Urinary bladder (tissue), 4 donors: ENCODE data around the gene GGNBP2. TPM values are rescaled to one million over a fixed set of nuclear protein-coding genes. Genes with fewer than 3 reads are reported as not detected.
A peak's percentile ranks its signal among the peaks of the same experiment; 100 is the strongest.

Experiments used
- DNase-seq: peaks from one replicate; pipeline ENCODE4 v3.0.0-alpha.2; 2015; ENCODE audit errors: extremely low spot score
- H3K27ac ChIP-seq: one replicate; pipeline ENCODE4 v1.5.1; 2013; ENCODE audit warnings: low read depth, mild to moderate bottlenecking, moderate library complexity
- H3K36me3 ChIP-seq: one replicate; pipeline ENCODE4 v1.6.1; 2013; ENCODE audit warnings: mild to moderate bottlenecking, moderate library complexity; ENCODE audit not compliant: insufficient read depth
- H3K4me1 ChIP-seq: one replicate; pipeline ENCODE4 v1.6.1; 2013; ENCODE audit warnings: mild to moderate bottlenecking, moderate library complexity; ENCODE audit not compliant: insufficient read depth
- H3K4me3 ChIP-seq: one replicate; pipeline ENCODE4 v1.5.1; 2013; ENCODE audit warnings: low read depth, low read length
- WGBS: extraction: QIAGEN DNeasy Blood & Tissue Kit; methylation state at CpG from one replicate; pipeline ENCODE4 v1.1.7; 2013; 5-methylcytosine and 5-hydroxymethylcytosine counted together
- polyA plus RNA-seq: library from polyadenylated mRNA; stranded (reverse); fragments of 200-250 nt; gene quantifications from one replicate; pipeline ENCODE4 v1.2.3, GENCODE V29; 2013
- total RNA-seq: library from RNA; depleted of rRNA; stranded (reverse); fragments of >200 nt; gene quantifications from one replicate; pipeline ENCODE4 v1.2.3, GENCODE V29; 2014
- donor health status: healthy with polysubstance abuse.
- donor health status: healthy.

The GGNBP2 gene
- total and polyA plus RNA-seq, 2 donors: 46.4 to 86.5 TPM

DNA sequence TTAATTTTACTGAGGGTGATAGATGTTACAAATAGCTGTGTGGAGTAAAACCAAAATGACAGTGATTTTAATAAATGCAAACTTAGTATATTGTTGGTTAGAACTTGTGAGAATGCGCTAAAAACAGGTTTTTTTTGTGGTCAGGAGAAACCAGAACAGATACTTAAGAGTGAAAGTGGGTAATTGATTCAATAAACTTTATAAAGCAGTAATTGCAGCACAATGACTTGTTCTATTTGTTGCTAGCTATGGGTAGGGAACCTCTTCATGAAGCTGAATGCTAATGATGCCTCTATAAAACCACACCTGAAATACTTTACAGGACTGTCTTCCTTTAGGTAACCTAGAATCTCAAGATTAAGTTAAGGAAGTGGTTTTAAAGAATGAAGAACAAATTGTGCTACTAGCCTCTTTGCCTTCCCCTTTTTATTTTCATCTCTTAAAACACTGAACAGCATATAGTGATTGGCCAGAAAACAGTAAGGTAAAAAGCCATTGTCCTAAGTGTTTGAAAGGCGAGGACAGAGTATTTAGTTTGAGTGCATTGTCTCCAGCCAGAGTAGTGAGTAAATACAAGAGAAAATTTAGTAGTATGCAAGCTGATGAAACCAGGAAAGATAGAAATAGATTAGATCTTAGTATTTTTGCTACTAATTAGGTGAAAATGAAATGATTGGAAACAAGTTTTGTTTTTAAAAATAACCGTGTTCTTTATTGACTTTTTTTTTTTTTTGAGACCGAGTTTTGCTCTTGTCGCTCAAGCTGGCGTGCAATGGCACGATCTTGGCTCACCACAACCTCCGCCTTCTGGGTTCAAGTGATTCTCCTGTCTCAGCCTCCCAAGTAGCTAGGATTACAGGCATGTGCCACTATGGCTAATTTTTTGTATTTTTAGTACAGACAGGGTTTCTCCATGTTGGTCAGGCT, 6.0 kb downstream of the GGNBP2 start:
- Histone ChIP-seq H3K36me3 (peaks cover 2% of the 10 kb centered on the region), H3K4me3 (no peak overlapping the region), H3K27ac (no peak overlapping the region), H3K4me1 (no peaks in the 10 kb centered on the region)
- WGBS: 86% methylated on average over 8 of the region's 8 CpGs
- DNase-seq: no peak

- H3K36me3 ChIP-seq: peaks cover 8% of the 10 kb centered on the region
- no peak overlapping the region for H3K4me3 ChIP-seq
- H3K27ac ChIP-seq: no peak overlapping the region
- no peaks in the 10 kb centered on the region for H3K4me1 ChIP-seq
- DNase-seq: no peak
- WGBS: 82% methylated on average over 3 of the region's 3 CpGs
Measured at GRCh38 chr17:36553459-36553858, 8.7 kb downstream of the GGNBP2 start.

GRCh38 chr17:36566081-36566480, 21.4 kb downstream of the GGNBP2 start:
- Histone ChIP-seq H3K27ac (no peak overlapping the region), H3K36me3 (peaks cover 9% of the 10 kb centered on the region), H3K4me1 (no peaks in the 10 kb centered on the region), H3K4me3 (no peak overlapping the region)
- DNase-seq: no peak
- WGBS: 94% methylated on average over 4 of the region's 4 CpGs

GRCh38 chr17:36575028-36575427, 30.3 kb downstream of the GGNBP2 start:
- Histone ChIP-seq H3K4me3 (no peak overlapping the region), H3K27ac (no peak overlapping the region), H3K4me1 (no peaks in the 10 kb centered on the region), H3K36me3 (peaks cover 2% of the 10 kb centered on the region)
- WGBS: 95% methylated on average over 12 of the region's 12 CpGs
- DNase-seq: no peak

DNA sequence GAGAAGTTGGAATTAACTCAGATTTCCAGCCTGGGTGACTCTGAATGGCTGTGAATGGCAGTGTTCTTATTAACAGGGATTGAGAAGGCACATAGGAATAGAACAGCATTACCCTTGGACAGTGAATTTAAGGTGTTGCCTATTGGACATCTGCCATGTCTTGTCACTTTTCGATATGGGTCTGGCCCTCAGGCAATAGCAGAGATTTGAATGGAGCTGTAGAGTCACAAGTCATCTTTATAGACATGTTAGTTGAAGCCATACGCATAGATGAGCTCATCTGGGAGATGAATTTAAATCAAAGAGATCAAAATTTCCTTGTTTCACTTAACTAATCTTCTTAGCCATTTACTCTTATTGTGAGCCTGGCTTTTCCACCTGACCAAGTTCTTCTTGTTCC, 32.1 kb downstream of the GGNBP2 start:
- 85% methylated on average over 2 of the region's 2 CpGs for WGBS
- Histone ChIP-seq H3K36me3 (peaks cover 2% of the 10 kb centered on the region), H3K27ac (no peak overlapping the region), H3K4me1 (no peaks in the 10 kb centered on the region), H3K4me3 (no peak overlapping the region)
- DNase-seq: no peak

DNA sequence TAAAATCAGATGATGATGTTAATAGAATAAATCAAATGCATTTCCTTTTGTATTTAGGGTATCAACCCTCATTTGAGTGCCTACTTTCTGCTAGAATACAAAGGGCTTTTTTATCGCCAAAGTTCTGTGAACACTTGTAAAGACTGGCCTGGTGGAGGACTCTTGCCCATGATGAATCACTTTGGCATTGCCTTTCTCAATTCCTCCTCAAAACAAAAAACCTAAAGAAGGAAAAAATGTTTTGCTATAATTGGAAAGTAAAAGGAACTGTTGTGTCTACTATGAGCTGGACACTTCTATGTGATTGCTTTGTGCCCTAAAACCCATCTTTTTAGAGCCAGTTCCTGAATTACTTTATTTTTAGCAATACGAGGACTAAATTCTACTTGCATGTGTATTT, 34.0 kb downstream of the GGNBP2 start:
- Histone ChIP-seq H3K4me1 (no peaks in the 10 kb centered on the region), H3K36me3 (peaks cover 2% of the 10 kb centered on the region), H3K4me3 (no peak overlapping the region), H3K27ac (no peak overlapping the region)
- 87% methylated on average over 2 of the region's 2 CpGs for WGBS
- DNase-seq: no peak

DNA sequence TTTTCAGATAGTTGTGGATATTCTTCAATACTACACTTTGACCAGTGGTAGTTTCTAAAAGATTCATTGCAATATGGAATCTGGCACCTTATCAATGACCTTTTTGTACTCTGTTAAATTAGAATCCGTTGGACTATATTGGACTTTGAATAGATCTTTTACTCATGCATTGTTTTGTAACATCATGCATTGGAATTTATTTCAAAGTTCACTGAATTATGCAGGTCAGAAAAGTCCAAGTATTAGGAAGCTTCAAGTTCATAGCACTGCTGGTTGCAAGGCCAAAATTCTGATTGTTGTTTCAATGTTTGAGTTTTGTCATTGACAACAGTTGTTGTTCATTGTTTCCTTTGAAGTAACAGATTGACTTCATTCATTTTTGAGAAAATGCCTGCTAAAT, 39.1 kb downstream of the GGNBP2 start:
- H3K27ac ChIP-seq: no peak overlapping the region
- WGBS: 64% methylated on average over 1 of the region's 1 CpG
- no peak for DNase-seq
- no peaks in the 10 kb centered on the region for H3K4me1 ChIP-seq
- peaks cover 2% of the 10 kb centered on the region for H3K36me3 ChIP-seq
- H3K4me3 ChIP-seq: no peak overlapping the region

DNA sequence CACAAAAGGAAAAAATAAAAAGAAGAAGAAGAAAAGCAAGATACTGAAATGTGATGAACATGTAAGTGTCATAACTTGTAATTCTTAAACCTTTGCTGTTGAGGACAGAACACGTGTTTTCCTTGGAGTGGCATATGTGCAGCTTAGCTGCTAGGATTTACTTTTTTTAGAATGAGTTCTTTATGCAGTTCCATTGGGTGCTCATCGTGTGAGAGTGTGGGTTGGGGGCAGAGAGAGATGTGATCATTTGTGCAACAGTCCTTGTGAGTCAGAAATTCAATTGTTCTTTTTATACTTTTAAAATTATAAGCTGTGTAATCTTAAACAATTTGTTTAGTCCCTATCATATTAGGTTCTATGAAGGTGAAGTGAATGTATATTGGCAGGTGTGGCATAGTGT, 41.4 kb downstream of the GGNBP2 start:
- WGBS: 93% methylated on average over 2 of the region's 2 CpGs
- Histone ChIP-seq H3K36me3 (no peaks in the 10 kb centered on the region), H3K4me3 (no peak overlapping the region), H3K27ac (no peak overlapping the region), H3K4me1 (no peaks in the 10 kb centered on the region)
- DNase-seq: no peak

DNA sequence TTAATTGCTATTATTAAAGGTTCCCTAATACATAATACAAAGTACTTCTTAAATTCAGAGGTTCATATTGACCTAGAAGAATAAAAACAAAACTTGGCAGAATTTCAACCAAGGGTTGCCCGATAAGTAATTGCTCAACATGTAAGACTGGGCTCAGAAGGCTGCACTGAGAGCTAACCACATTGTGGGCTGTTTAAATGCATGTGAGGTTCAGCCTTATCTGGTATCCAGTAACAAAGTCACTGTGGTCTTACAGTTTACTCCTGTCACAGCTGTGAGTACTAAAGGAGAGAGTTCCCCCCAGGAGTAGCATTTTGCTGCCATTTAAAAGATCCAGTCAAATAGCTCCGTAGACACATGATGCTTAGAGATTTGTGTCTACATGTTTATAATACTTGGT, 45.4 kb downstream of the GGNBP2 start:
- no peaks in the 10 kb centered on the region for H3K36me3 ChIP-seq
- DNase-seq: no peak
- H3K27ac ChIP-seq: no peak overlapping the region
- WGBS: 79% methylated on average over 2 of the region's 2 CpGs
- no peak overlapping the region for H3K4me3 ChIP-seq
- H3K4me1 ChIP-seq: no peaks in the 10 kb centered on the region

DNA sequence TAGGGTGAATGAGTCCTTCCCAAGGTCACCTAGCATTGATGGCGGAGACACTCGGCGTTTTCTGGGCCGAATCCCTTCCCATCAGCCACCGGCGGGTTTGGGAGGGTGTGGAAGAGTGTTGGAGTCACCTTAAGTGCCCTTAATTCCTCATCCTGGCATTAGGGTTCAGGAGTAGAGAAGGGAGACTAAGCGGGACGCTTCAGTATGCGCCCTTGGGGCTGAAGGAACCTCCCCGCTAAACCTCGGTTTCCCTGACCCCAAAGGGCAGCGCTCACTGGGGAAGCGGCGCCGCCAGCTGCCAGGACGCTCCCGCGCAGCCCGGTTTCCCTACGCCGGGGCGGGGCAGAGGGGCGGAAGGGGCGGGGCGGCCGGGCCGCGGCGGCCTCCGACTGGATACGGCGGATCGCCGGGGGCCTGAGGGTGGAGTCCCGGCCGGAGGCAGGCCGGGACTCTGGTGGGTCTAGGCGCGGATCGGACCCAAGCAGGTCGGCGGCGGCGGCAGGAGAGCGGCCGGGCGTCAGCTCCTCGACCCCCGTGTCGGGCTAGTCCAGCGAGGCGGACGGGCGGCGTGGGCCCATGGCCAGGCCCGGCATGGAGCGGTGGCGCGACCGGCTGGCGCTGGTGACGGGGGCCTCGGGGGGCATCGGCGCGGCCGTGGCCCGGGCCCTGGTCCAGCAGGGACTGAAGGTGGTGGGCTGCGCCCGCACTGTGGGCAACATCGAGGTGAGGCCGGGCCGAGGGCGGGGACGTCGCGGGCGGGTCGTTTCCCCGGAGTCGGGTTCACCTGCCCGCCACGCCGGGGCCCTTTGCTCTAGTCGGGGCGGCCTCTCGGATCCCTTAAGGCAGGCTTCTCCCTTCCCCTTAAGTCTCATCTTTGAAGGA, 47.0 kb downstream of the GGNBP2 start, which contains the start of gene DHRS11:
DHRS11 (plus strand) TSS at position 446 of the 882 bp plus-strand sequence; CDS start at position 577, 131 bp downstream.
- Histone ChIP-seq H3K36me3 (no peaks in the 10 kb centered on the region), H3K4me3 (peak within 1 kb of the TSS; percentile 91), H3K4me1 (no peaks in the 10 kb centered on the region), H3K27ac (peak within 1 kb of the TSS; percentile 31)
- no peak for DNase-seq
- 1% methylated on average over 87 of the region's 87 CpGs for WGBS

- Histone ChIP-seq H3K27ac (no peak overlapping the region), H3K36me3 (no peaks in the 10 kb centered on the region), H3K4me3 (peak overlapping the region; percentile 91), H3K4me1 (no peaks in the 10 kb centered on the region)
- no peak for DNase-seq
- WGBS: 4% methylated on average over 20 of the region's 20 CpGs
Measured at GRCh38 chr17:36592316-36592715, 47.6 kb downstream of the GGNBP2 start.

DNA sequence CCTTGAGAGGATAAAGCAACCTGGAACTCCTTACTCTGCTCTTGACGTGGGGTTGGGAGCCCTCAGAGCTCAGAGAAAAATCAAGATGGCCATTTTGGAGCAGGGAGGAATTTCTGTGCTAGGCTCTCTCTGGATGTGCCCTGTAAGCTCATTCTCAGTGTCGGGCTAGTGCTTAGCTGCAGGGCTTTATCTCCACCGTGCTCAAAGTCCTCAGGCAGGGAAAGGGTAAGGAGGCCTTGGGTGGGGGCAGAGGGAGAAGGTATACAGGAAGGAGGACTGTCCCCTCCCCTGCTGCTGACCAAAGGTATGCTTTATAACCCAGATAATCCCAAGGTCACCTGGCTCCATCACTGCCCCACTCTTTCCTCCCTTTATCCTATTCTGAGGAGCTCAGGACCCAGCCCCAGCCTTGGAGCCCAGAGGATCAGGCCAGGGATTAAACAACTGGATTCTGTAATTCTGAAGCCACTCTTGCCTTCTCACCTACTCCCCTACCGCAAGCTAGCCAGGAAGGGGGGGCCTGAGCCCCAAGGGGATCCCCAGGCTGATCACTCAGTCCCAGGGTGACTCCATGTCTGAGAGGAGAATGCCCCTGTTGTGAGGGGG, 48.1 kb downstream of the GGNBP2 start:
- Histone ChIP-seq H3K36me3 (no peaks in the 10 kb centered on the region), H3K27ac (no peak overlapping the region), H3K4me1 (no peaks in the 10 kb centered on the region), H3K4me3 (peak overlapping the region; percentile 91)
- WGBS: 30% methylated on average over 4 of the region's 4 CpGs
- DNase-seq: no peak

DNA sequence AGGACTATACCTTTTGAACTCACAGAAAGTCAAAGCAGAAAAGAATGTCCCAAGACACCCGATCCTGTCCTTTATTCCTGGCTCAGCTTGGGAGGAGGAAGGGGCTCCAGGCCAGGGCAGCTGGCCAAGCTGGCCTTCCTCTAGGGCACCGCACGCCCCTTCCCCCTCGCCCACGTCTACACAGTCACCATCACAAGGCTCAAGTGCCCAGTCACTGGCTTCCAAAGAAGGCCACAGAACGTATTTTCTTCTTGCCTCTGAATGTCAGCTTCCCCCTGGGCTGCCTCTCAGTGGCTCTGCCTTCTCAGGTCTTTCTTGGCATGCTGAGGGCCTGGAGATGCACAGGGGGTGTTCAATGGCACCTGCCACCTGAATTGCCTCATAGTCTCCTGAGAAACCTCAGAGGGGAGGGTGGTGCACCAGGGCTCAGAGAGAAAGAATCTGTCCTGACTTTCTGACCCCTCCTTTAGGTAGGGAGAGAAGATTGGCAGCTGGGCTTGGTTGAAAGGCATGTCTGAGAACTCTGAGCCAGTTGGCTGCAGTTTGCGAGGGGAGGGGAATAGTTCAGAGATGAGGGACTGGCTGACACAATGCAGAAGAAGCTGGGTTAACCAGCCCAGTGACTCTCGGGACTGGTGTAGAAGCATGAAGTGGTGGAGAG, 49.1 kb downstream of the GGNBP2 start:
- Histone ChIP-seq H3K4me1 (no peaks in the 10 kb centered on the region), H3K27ac (no peak overlapping the region), H3K36me3 (no peaks in the 10 kb centered on the region), H3K4me3 (no peak overlapping the region)
- DNase-seq: peak; percentile 10
- 83% methylated on average over 8 of the region's 8 CpGs for WGBS
